Transverse colon (tissue), 4 donors: Measurements from ENCODE around the gene SESN1.

Source experiments
- POLR2A ChIP-seq: fragments of 450-650 bp; IDR thresholded peaks from one replicate; pipeline ENCODE4 v1.6.1; 2016; ENCODE audit warnings: antibody characterized with exemption, mild to moderate bottlenecking, moderate library complexity
- POLR2AphosphoS5 ChIP-seq, 3 donors: sonication (generic); formaldehyde crosslinking; IDR thresholded peaks; one replicate each; pipeline ENCODE4 v1.6.1; 2016; ENCODE audit warnings: antibody characterized with exemption in 3 of 3
- TF ChIP-seq, protein P1 (sequence below), 5 experiments: fragments of 200-600 bp in 3 of 5; fragments of 450-650 bp in 2 of 5; sonication (generic) in 3 of 5; IDR thresholded peaks; 1 replicate in 2 of 5; 2 replicates in 3 of 5; pipeline ENCODE4 v1.5.1; 2016 to 2017; ENCODE audit warnings: antibody characterized with exemption in 5 of 5, inconsistent platforms in 3 of 5, mild to moderate bottlenecking in 2 of 5, moderate library complexity in 1 of 5

DNA sequence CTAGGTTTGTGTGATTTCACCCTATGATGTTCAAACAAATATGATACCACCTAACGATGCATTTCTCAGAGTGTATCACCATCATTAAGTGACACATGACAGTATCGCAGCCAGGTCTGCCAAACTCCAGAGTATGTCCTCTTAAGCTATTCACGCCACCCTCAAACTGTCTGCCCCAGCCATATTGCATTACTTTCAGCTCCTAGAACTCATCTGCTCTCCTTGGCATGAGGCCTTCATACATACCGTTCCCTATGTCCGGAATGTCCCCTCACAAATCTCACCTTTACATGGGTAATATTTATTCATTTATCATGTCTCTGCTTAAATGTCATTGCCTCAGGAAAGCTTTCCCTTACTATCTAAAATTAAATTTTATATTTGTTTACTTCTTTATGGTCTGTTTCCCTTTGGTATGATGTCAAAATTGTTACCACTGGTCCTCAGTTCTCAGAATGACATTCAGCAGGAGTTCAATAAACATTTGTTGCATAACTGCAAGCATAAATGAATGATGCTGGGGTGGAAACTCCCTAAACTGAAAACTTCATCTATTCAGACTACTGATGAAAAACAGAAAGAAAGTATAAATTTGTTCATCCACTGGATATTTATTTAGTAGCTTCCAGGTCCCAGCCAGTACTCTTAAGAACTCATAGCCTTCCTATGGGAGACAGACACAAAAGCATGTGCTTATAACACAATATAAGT, 3.2 kb downstream of the SESN1 start:
- no peak for TF ChIP-seq POLR2A
- TF ChIP-seq, protein P1, sequence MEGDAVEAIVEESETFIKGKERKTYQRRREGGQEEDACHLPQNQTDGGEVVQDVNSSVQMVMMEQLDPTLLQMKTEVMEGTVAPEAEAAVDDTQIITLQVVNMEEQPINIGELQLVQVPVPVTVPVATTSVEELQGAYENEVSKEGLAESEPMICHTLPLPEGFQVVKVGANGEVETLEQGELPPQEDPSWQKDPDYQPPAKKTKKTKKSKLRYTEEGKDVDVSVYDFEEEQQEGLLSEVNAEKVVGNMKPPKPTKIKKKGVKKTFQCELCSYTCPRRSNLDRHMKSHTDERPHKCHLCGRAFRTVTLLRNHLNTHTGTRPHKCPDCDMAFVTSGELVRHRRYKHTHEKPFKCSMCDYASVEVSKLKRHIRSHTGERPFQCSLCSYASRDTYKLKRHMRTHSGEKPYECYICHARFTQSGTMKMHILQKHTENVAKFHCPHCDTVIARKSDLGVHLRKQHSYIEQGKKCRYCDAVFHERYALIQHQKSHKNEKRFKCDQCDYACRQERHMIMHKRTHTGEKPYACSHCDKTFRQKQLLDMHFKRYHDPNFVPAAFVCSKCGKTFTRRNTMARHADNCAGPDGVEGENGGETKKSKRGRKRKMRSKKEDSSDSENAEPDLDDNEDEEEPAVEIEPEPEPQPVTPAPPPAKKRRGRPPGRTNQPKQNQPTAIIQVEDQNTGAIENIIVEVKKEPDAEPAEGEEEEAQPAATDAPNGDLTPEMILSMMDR (IDR thresholded peaks at IDR 0.05): no peak
- TF ChIP-seq POLR2AphosphoS5 (IDR thresholded peaks at IDR 0.05): no peak
